Jurkat, Clone E6-1 (cell line): ENCODE results near the gene GPANK1.

ENCODE experiments used
- DNase-seq: peaks from one replicate; pipeline ENCODE4 v3.0.0-alpha.2; 2011; ENCODE audit warnings: low read depth, low spot score
- H3K4me3 ChIP-seq: 2 replicates; pipeline ENCODE4 v1.5.1; 2011; ENCODE audit warnings: mild to moderate bottlenecking, low read length, control low read depth, moderate library complexity

The GPANK1 gene

GRCh38 chr6:31665501-31666336 lies 922 bp upstream of the GPANK1 start, which contains the start of gene CSNK2B:
Gene CSNK2B, plus strand, starts transcription at chr6:31666080. Its CDS starts 752 bp downstream, at chr6:31666832.
- peak within 1 kb of the TSS; percentile 98 for H3K4me3 ChIP-seq
- peak; percentile 98 for DNase-seq

GRCh38 chr6:31663961-31664789 lies 622 bp downstream of the GPANK1 start:
- H3K4me3 ChIP-seq: peak overlapping the region; percentile 98
- DNase-seq: no peak

- H3K4me3 ChIP-seq: peak overlapping the region; percentile 98
Observed at GRCh38 chr6:31663126-31663960, 1.5 kb downstream of the GPANK1 start.

GRCh38 chr6:31662124-31662723 lies 2.6 kb downstream of the GPANK1 start:
- no peak for DNase-seq
- H3K4me3 ChIP-seq: no peak overlapping the region

More at GRCh38 chr6:31663126-31663960, 1.5 kb downstream of the GPANK1 start:
- DNase-seq: no peak

GRCh38 chr6:31661262-31662123 lies 3.3 kb downstream of the GPANK1 start:
- no peak for DNase-seq
- peak overlapping the region; percentile 88 for H3K4me3 ChIP-seq

GRCh38 chr6:31660381-31661261 lies 4.2 kb downstream of the GPANK1 start, which contains the start of gene C6orf47:
Gene C6orf47, minus strand, starts transcription at chr6:31660778. Its CDS starts 831 bp downstream, at chr6:31659947.
- peak within 1 kb of the TSS; percentile 88 for H3K4me3 ChIP-seq
- DNase-seq: peak; percentile 73

- H3K4me3 ChIP-seq: peak overlapping the region; percentile 88
- no peak for DNase-seq
Observed at GRCh38 chr6:31659649-31660380, 5.0 kb downstream of the GPANK1 start.

GRCh38 chr6:31658983-31659648 lies 5.7 kb downstream of the GPANK1 start:
- no peak for DNase-seq

GRCh38 chr6:31658158-31658688 lies 6.6 kb downstream of the GPANK1 start:
- DNase-seq: no peak
- no peak overlapping the region for H3K4me3 ChIP-seq

More at GRCh38 chr6:31658983-31659648, 5.7 kb downstream of the GPANK1 start:
- peak overlapping the region; percentile 88 for H3K4me3 ChIP-seq

GRCh38 chr6:31657406-31658157 lies 7.2 kb downstream of the GPANK1 start:
- DNase-seq: no peak
- H3K4me3 ChIP-seq: no peak overlapping the region

- DNase-seq: no peak
- no peak within 1 kb of the TSS for H3K4me3 ChIP-seq
Observed at GRCh38 chr6:31655349-31656237, 9.2 kb downstream of the GPANK1 start, which contains the start of gene APOM. Gene APOM, plus strand, starts transcription at chr6:31655894. Its CDS starts 73 bp downstream, at chr6:31655967.

GRCh38 chr6:31654574-31655348 lies 10.0 kb downstream of the GPANK1 start:
- no peak for DNase-seq
- no peak overlapping the region for H3K4me3 ChIP-seq
